Mesendoderm (in vitro differentiated cells): ENCODE measurements around the gene KRTAP10-7.

ENCODE experiments used
- DNase-seq: peaks from one replicate; pipeline ENCODE4 v3.0.0; 2013
- H2AK5ac ChIP-seq: 2 replicates; pipeline ENCODE4 v1.6.1; 2013; ENCODE audit warnings: low read length, inconsistent platforms
- H2BK120ac ChIP-seq: 2 replicates; pipeline ENCODE4 v1.6.1; 2013; ENCODE audit warnings: low read depth, mild to moderate bottlenecking, low read length, moderate library complexity, mixed read lengths
- H2BK15ac ChIP-seq: replicated peaks from 2 replicates; pipeline ENCODE4 v1.6.1; 2013; ENCODE audit warnings: low read depth, mild to moderate bottlenecking, moderate library complexity
- H2BK5ac ChIP-seq: 2 replicates; pipeline ENCODE4 v1.6.1; 2013; ENCODE audit warnings: low read length, inconsistent platforms
- H3K18ac ChIP-seq: 2 replicates; pipeline ENCODE4 v1.6.1; 2013; ENCODE audit warnings: mild to moderate bottlenecking, low read length, mixed read lengths
- H3K23ac ChIP-seq: one replicate; pipeline ENCODE4 v1.6.1; 2013; ENCODE audit warnings: low read length
- H3K27ac ChIP-seq: 2 replicates; pipeline ENCODE4 v1.5.1; 2013; ENCODE audit warnings: low read depth, mild to moderate bottlenecking, inconsistent platforms, low read length, moderate library complexity
- H3K27me3 ChIP-seq: 2 replicates; pipeline ENCODE4 v1.6.1; 2013; ENCODE audit warnings: low read length, control low read depth, mild to moderate bottlenecking, inconsistent platforms; ENCODE audit not compliant: insufficient read depth, poor library complexity
- H3K36me3 ChIP-seq: 2 replicates; pipeline ENCODE4 v1.6.1; 2013; ENCODE audit warnings: low read length, inconsistent platforms; ENCODE audit not compliant: control insufficient read depth, insufficient read depth
- H3K4ac ChIP-seq: one replicate; pipeline ENCODE4 v1.6.1; 2013; ENCODE audit warnings: low read depth, mild to moderate bottlenecking, low read length, moderate library complexity
- H3K4me1 ChIP-seq: 2 replicates; pipeline ENCODE4 v1.6.1; 2013; ENCODE audit warnings: low read depth, low read length, inconsistent platforms; ENCODE audit not compliant: control insufficient read depth
- H3K4me2 ChIP-seq: 2 replicates; pipeline ENCODE4 v1.6.1; 2013; ENCODE audit warnings: low read length
- H3K4me3 ChIP-seq: 2 replicates; pipeline ENCODE4 v1.5.1; 2013; ENCODE audit warnings: mild to moderate bottlenecking, low read length
- H3K56ac ChIP-seq: one replicate; pipeline ENCODE4 v1.6.1; 2013; ENCODE audit warnings: low read length
- H3K79me1 ChIP-seq: 2 replicates; pipeline ENCODE4 v1.6.1; 2013; ENCODE audit warnings: low read length, inconsistent platforms
- H3K79me2 ChIP-seq: 2 replicates; pipeline ENCODE4 v1.6.1; 2013; ENCODE audit warnings: mild to moderate bottlenecking, low read length; ENCODE audit not compliant: control insufficient read depth, insufficient read depth
- H3K9ac ChIP-seq: 2 replicates; pipeline ENCODE4 v1.6.1; 2013; ENCODE audit warnings: low read length, inconsistent platforms
- H4K5ac ChIP-seq: one replicate; pipeline ENCODE4 v1.6.1; 2013; ENCODE audit warnings: low read length
- H4K8ac ChIP-seq: one replicate; pipeline ENCODE4 v1.6.1; 2013; ENCODE audit warnings: low read depth, mild to moderate bottlenecking, control low read depth, low read length, moderate library complexity
- WGBS: extraction: QIAGEN DNeasy Blood & Tissue Kit; methylation state at CpG from one replicate; pipeline ENCODE4 v1.1.7; 2013; ENCODE audit warnings: low lambda C conversion rate, missing lambda C conversion rate; ENCODE audit not compliant: insufficient coverage; ENCODE audit errors: extremely low coverage; 5-methylcytosine and 5-hydroxymethylcytosine counted together

The KRTAP10-7 gene

DNA sequence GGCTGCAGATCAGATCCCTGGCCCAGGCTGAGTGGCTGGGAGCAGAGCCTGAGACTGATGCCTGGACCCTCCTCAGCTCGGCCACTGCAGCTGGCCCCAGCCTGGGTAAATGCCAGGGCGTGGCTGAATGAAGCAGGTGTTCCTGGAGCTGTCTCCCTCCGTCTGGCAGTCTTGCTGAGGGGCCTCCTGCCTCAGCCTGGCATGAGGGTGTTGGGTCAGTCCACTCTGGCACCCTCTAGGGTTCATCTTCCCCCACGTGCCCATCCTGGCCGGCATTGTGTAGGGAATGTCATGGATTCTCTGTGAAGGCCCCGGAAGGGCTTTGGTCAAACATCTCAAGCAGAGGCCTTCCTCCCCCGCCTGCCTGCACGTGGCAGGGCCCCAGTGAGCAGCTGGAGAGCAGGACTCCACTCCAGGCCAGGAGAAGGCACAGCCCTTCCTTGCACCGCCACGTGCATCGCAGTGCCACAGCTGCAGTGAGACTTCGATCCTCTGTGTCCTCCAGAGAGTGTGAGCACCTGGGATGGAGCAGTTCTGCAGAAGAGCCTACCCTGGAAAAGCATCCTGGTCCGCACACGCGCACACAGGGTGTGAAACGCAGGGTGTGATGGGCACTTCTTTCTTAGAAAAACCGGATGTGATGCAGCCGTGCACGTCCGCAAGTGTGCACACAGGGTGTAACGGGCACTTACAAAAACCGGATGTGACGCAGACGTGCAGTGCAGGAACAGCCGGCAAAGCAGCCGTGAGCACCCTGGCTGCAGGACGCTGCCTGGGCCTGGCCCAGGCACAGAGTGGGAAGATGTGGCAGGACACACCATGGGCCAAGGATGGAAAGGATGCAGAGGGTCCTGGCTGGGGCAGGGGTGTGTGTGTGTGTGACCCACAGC lies 31.5 kb upstream of the KRTAP10-7 start:
- Histone ChIP-seq H3K27ac (no peak overlapping the region), H3K4me3 (no peak overlapping the region), H4K8ac (no peak overlapping the region), H3K18ac (no peak overlapping the region), H3K79me2 (no peaks in the 10 kb centered on the region), H3K27me3 (no peaks in the 10 kb centered on the region), H3K4me2 (no peak overlapping the region), H2BK5ac (no peak overlapping the region), H3K56ac (no peak overlapping the region), H3K4ac (no peak overlapping the region), H3K9ac (no peak overlapping the region), H3K23ac (no peak overlapping the region), H4K5ac (no peak overlapping the region), H2AK5ac (no peak overlapping the region), H2BK120ac (no peak overlapping the region), H2BK15ac (no peak overlapping the region), H3K79me1 (no peaks in the 10 kb centered on the region), H3K36me3 (no peaks in the 10 kb centered on the region), H3K4me1 (no peaks in the 10 kb centered on the region)
- DNase-seq = no peak
- no CpG with 5 or more reads among the region's 27 CpGs for WGBS

DNA sequence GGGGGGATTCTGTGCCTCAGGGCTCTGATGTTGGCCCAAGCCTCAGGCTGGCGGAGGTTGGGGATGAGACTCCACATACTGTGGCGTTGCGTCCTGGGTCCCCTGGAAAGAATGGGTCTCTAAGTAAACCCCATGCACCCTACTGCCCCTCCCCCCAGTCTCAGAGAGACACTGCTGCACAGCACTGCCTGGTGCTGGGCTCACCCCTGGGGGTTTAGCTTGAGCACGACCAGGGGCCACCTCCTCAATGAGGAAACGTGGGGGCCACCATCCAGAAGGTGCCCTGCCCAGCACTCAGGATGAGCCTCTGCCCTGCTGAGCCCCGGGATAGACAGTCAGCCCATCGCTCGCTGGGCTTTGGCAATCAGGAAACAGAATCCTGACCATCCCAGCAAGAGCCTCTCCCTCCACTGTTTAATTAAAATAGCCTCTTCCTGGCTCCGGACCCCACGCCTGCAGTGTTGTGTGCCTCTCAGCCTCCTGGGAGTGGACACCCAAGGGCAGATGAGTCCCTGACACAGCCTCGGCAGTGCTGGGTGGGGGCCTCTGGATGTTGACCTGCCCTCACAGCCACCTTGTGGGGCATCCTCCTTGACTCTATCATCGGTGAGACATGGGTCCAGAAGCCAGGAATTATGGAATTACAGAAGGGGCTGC lies 30.4 kb upstream of the KRTAP10-7 start:
- H3K9ac ChIP-seq = no peak overlapping the region

DNA sequence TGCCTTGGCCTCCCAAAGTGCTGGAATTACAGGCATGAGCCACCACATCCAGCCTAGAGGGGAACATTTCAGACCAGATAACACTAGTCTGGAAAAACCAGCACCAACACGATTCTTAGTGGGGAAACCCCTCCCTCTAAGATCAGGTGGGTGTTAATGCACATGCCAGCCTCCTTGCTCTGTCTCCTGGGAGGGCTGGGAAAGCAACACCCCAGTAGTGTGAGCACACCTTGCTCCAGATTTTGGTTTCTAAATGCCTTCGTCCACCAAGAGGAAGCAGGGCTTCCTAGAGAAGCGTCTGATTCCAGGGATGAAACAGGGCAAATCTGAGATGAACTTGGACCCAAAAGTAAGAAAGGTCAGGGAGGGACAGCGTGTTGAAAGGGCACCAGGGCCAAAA lies 29.1 kb upstream of the KRTAP10-7 start:
- no peak overlapping the region for H2BK15ac ChIP-seq
- no peaks in the 10 kb centered on the region for H3K36me3 ChIP-seq
- H3K27me3 ChIP-seq = no peaks in the 10 kb centered on the region
- no peak overlapping the region for H3K9ac ChIP-seq
- no peak overlapping the region for H4K5ac ChIP-seq
- H3K4ac ChIP-seq = no peak overlapping the region
- WGBS = no CpG with 5 or more reads among the region's 4 CpGs
- H3K4me2 ChIP-seq = no peak overlapping the region
- H2BK120ac ChIP-seq = no peak overlapping the region
- H3K4me3 ChIP-seq = no peak overlapping the region
- no peak overlapping the region for H2AK5ac ChIP-seq
- DNase-seq = no peak
- no peak overlapping the region for H3K56ac ChIP-seq
- no peak overlapping the region for H2BK5ac ChIP-seq
- H3K4me1 ChIP-seq = no peaks in the 10 kb centered on the region
- no peak overlapping the region for H3K27ac ChIP-seq
- no peak overlapping the region for H3K23ac ChIP-seq
- H4K8ac ChIP-seq = no peak overlapping the region
- no peaks in the 10 kb centered on the region for H3K79me2 ChIP-seq
- no peak overlapping the region for H3K18ac ChIP-seq
- no peaks in the 10 kb centered on the region for H3K79me1 ChIP-seq

More for the DNA sequence above, 30.4 kb upstream of the KRTAP10-7 start:
- no peak overlapping the region for H3K27ac ChIP-seq
- H2BK120ac ChIP-seq = no peak overlapping the region
- no peak overlapping the region for H4K8ac ChIP-seq
- H3K4me3 ChIP-seq = no peak overlapping the region
- H3K79me2 ChIP-seq = no peaks in the 10 kb centered on the region
- no peak for DNase-seq
- no peak overlapping the region for H4K5ac ChIP-seq
- no peak overlapping the region for H3K4me2 ChIP-seq
- no peaks in the 10 kb centered on the region for H3K36me3 ChIP-seq
- no CpG with 5 or more reads among the region's 12 CpGs for WGBS
- no peaks in the 10 kb centered on the region for H3K79me1 ChIP-seq
- H3K18ac ChIP-seq = no peak overlapping the region
- no peak overlapping the region for H2BK15ac ChIP-seq
- H3K4ac ChIP-seq = no peak overlapping the region
- no peak overlapping the region for H3K56ac ChIP-seq
- no peak overlapping the region for H3K23ac ChIP-seq
- no peaks in the 10 kb centered on the region for H3K4me1 ChIP-seq
- no peaks in the 10 kb centered on the region for H3K27me3 ChIP-seq
- H2BK5ac ChIP-seq = no peak overlapping the region
- no peak overlapping the region for H2AK5ac ChIP-seq

DNA sequence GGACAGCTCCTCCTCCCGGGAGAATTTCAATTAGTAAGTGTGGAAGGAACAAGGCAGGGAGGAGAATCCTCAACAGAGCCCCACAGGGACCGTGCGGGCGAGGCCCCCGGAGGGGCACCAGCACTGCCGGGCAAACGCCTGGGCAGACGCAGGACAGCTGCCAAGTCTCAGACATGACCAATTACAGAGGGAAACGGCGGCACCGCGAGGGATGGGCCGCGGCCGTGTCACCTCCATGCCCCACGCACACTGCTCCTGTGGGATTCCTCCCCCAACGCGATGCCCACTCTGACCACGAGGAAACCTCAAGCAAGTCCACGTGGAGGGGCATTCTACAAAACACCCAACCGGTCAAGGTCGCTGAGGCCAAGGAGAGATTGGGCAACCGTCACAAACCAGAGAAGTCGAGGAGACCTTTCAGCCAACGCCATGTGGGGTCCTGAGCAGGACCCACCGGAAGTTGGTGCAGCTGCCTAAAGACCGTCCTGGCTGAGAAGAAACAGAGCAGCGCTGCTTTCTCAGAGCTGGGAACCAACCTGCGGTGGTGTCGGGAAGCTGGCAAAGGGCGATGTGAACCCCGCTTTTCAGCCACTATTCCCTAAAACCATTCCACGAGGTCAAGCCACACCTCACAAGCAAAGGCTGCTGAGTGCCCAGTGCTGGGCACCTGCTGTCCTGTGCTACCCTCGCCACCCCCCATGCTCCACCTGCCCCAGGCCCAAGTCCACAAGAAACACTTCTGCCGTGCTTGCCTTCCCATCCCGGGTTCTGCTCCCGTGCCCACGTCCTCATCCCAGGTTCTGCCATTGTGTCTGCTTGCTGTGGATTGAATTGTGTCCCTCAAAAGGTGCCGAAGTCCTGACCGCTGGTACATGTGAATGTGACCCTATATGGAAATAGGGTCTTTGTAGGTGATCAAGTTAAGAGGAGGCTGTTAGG lies 28.3 kb upstream of the KRTAP10-7 start:
- no peak overlapping the region for H3K18ac ChIP-seq
- H3K9ac ChIP-seq = no peak overlapping the region
- H3K79me1 ChIP-seq = no peaks in the 10 kb centered on the region
- no peak for DNase-seq
- H3K23ac ChIP-seq = no peak overlapping the region
- no peak overlapping the region for H3K4me3 ChIP-seq
- no peak overlapping the region for H2BK5ac ChIP-seq
- no peak overlapping the region for H3K4ac ChIP-seq
- H3K36me3 ChIP-seq = no peaks in the 10 kb centered on the region
- H3K79me2 ChIP-seq = no peaks in the 10 kb centered on the region
- no peak overlapping the region for H4K5ac ChIP-seq
- H3K27me3 ChIP-seq = no peaks in the 10 kb centered on the region
- H4K8ac ChIP-seq = no peak overlapping the region
- H3K4me2 ChIP-seq = no peak overlapping the region
- H3K27ac ChIP-seq = no peak overlapping the region
- H2BK120ac ChIP-seq = no peak overlapping the region
- H2AK5ac ChIP-seq = no peak overlapping the region
- no CpG with 5 or more reads among the region's 40 CpGs for WGBS
- no peaks in the 10 kb centered on the region for H3K4me1 ChIP-seq
- no peak overlapping the region for H3K56ac ChIP-seq
- no peak overlapping the region for H2BK15ac ChIP-seq

DNA sequence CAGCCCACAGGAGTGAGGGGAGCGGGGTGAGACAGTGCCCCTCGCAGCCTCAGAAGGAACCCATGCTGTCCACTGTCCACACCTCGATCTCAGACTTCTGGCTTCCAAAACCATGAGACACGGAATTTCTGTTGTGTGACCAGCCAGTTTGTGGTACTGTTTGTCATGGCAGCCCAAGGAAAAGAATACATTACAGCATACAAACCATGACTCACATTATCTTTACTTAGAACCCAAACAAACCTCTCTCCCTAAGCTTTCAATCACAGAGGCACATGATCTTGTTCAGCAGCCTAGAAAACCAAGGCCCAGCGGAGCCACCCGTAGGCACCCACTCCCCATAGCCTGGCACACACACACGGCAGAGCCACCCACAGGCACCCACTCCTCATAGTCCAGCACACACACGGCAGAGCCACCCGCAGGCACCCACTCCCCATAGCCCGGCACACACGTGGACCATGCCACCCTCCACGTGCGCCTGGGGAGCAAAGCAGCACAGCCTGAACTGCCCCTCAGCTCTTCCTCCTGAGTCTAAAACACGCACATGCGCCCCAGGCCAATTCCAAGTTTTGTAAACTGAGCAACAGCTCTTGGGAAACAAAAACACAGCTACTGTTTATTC lies 27.3 kb upstream of the KRTAP10-7 start:
- Histone ChIP-seq H3K56ac (no peak overlapping the region), H2BK15ac (no peak overlapping the region), H3K27ac (no peak overlapping the region), H3K4ac (no peak overlapping the region), H3K9ac (no peak overlapping the region), H2AK5ac (no peak overlapping the region), H4K8ac (no peak overlapping the region), H3K79me1 (no peaks in the 10 kb centered on the region), H3K23ac (no peak overlapping the region), H3K18ac (no peak overlapping the region), H3K36me3 (no peaks in the 10 kb centered on the region), H4K5ac (no peak overlapping the region), H3K79me2 (no peaks in the 10 kb centered on the region), H3K4me2 (no peak overlapping the region), H3K27me3 (no peaks in the 10 kb centered on the region), H3K4me1 (no peaks in the 10 kb centered on the region), H2BK120ac (no peak overlapping the region), H3K4me3 (no peak overlapping the region), H2BK5ac (no peak overlapping the region)
- WGBS = no CpG with 5 or more reads among the region's 15 CpGs
- no peak for DNase-seq
